ENCODE data around the gene NME4.

NME4 gene

DNA sequence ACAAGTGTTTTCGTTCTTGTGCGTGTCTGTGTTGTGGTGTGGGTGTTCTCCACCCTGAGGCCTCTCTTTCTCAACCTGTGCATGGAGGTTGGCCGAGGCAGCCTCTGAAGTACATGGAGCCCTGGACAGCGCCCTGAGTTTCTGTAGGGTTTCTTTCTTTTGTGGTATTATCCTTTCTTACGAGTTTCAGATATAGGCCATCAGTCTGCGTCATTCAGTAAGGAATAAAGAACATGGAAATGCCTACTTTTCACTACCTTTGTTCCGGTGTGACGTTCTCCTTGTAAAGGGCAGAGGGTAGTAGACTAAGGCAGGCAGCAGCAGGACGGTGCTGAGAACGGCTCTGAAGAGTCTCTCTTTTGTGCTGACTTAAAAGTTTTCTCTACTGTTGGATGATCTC, 47.0 kb downstream of the NME4 start:
- Histone ChIP-seq H3K4me3 (replicated peaks; ENCODE audit: low read depth, low read length) (no peak overlapping the region), H3K36me3 (ENCODE audit: control insufficient read depth, insufficient read depth, low read length) (peaks cover 2% of the 10 kb centered on the region), H3K27me3 (replicated peaks; ENCODE audit: control insufficient read depth, insufficient read depth, low read length) (no peaks in the 10 kb centered on the region)
- DNase-seq (ENCODE audit: extremely low read depth, insufficient read length) = no peak
- TF ChIP-seq, protein P1, sequence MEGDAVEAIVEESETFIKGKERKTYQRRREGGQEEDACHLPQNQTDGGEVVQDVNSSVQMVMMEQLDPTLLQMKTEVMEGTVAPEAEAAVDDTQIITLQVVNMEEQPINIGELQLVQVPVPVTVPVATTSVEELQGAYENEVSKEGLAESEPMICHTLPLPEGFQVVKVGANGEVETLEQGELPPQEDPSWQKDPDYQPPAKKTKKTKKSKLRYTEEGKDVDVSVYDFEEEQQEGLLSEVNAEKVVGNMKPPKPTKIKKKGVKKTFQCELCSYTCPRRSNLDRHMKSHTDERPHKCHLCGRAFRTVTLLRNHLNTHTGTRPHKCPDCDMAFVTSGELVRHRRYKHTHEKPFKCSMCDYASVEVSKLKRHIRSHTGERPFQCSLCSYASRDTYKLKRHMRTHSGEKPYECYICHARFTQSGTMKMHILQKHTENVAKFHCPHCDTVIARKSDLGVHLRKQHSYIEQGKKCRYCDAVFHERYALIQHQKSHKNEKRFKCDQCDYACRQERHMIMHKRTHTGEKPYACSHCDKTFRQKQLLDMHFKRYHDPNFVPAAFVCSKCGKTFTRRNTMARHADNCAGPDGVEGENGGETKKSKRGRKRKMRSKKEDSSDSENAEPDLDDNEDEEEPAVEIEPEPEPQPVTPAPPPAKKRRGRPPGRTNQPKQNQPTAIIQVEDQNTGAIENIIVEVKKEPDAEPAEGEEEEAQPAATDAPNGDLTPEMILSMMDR (IDR thresholded peaks at IDR 0.05; ENCODE audit: insufficient read depth, low read length, poor library complexity, severe bottlenecking) = no peak

DNA sequence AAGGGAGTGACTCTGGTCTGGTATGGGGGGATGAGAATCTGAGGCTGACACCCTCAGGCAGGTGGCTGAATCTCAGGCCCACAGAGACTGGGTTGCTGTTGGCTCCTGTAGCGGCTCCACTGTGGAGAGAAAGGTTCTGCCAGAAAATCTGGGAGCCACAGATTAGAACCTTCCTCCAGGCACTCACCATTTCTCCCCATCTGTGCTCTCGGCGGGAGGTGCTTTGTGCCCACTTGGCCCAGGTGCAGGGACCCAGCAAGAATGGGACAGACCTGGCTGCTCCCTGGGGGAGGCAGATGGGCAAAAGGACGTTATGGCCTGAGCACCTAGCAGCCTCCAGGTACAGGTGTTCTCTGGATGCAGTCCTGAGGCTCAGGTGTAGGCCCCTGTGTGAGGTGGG, 48.6 kb downstream of the NME4 start:
- no peak overlapping the region for H3K4me3 ChIP-seq (replicated peaks; ENCODE audit: low read depth, low read length)
- DNase-seq (ENCODE audit: extremely low read depth, insufficient read length) = no peak
- H3K36me3 ChIP-seq (ENCODE audit: control insufficient read depth, insufficient read depth, low read length) = peaks cover 2% of the 10 kb centered on the region
- TF ChIP-seq, protein P1 (IDR thresholded peaks at IDR 0.05; ENCODE audit: insufficient read depth, low read length, poor library complexity, severe bottlenecking) = no peak
- no peaks in the 10 kb centered on the region for H3K27me3 ChIP-seq (replicated peaks; ENCODE audit: control insufficient read depth, insufficient read depth, low read length)

Data from GM06990 (cell line).